Parathyroid adenoma (tissue), 2 donors: Measurements from ENCODE around the gene FECH.
A peak's percentile ranks its signal among the peaks of the same experiment; 100 is the strongest.

Experiments used
- H2AFZ ChIP-seq: fragments of 300-600 bp; sonication (generic); one replicate; pipeline ENCODE4 v1.7.0; 2017; ENCODE audit warnings: antibody characterized with exemption, mild to moderate bottlenecking
- H3K27ac ChIP-seq: fragments of 300-600 bp; sonication (generic); one replicate; pipeline ENCODE4 v1.7.0; 2017
- H3K27me3 ChIP-seq: fragments of 300-600 bp; sonication (generic); one replicate; pipeline ENCODE4 v1.7.0; 2017; ENCODE audit warnings: low read length; ENCODE audit not compliant: control insufficient read depth, insufficient read depth
- H3K36me3 ChIP-seq: fragments of 300-600 bp; sonication (generic); one replicate; pipeline ENCODE4 v1.7.0; 2017; ENCODE audit warnings: low read length; ENCODE audit not compliant: control insufficient read depth, insufficient read depth
- H3K4me1 ChIP-seq: fragments of 300-600 bp; sonication (generic); one replicate; pipeline ENCODE4 v1.7.0; 2017; ENCODE audit warnings: control low read depth
- H3K4me2 ChIP-seq: fragments of 300-600 bp; sonication (generic); one replicate; pipeline ENCODE4 v1.7.0; 2017; ENCODE audit warnings: low read length
- H3K4me3 ChIP-seq: fragments of 300-600 bp; sonication (generic); one replicate; pipeline ENCODE4 v1.7.0; 2017; ENCODE audit warnings: low read depth, low read length
- H3K79me2 ChIP-seq: fragments of 300-600 bp; sonication (generic); one replicate; pipeline ENCODE4 v1.7.0; 2017; ENCODE audit warnings: control low read depth
- H3K9ac ChIP-seq: fragments of 300-600 bp; sonication (generic); one replicate; pipeline ENCODE4 v1.7.0; 2017; ENCODE audit warnings: mild to moderate bottlenecking
- H3K9me3 ChIP-seq: fragments of 300-600 bp; sonication (generic); one replicate; pipeline ENCODE4 v1.7.0; 2017; ENCODE audit warnings: low read length; ENCODE audit not compliant: control insufficient read depth
- TF ChIP-seq, protein P1 (sequence below): fragments of 300-600 bp; sonication (generic); IDR thresholded peaks from one replicate; pipeline ENCODE4 v1.7.0; 2017; ENCODE audit warnings: antibody characterized with exemption, mild to moderate bottlenecking
- donor health status: primary hyperparathyroidism.

The FECH gene

DNA sequence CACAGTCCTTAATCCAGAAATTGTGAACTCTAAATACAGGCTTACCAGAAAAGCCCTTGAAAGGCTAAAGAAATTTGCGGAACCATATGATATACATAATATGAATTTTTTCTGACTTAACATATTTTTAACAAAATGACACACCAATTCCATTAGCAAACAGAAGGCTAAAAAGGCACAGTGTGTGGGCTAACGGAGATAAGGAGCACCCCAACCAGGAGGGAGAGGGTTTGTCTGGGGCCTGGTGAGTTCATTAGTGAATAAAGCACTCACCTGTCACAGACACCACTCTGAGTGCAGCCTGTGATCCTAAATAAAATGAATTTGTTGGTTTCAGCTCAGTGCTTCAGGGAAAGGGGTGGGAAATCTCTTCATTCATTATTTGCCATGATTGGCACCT is 2.7 kb upstream of the FECH start:
- peaks cover 5% of the 10 kb centered on the region for H3K4me1 ChIP-seq
- H3K9me3 ChIP-seq = no peaks in the 10 kb centered on the region
- TF ChIP-seq, protein P1, sequence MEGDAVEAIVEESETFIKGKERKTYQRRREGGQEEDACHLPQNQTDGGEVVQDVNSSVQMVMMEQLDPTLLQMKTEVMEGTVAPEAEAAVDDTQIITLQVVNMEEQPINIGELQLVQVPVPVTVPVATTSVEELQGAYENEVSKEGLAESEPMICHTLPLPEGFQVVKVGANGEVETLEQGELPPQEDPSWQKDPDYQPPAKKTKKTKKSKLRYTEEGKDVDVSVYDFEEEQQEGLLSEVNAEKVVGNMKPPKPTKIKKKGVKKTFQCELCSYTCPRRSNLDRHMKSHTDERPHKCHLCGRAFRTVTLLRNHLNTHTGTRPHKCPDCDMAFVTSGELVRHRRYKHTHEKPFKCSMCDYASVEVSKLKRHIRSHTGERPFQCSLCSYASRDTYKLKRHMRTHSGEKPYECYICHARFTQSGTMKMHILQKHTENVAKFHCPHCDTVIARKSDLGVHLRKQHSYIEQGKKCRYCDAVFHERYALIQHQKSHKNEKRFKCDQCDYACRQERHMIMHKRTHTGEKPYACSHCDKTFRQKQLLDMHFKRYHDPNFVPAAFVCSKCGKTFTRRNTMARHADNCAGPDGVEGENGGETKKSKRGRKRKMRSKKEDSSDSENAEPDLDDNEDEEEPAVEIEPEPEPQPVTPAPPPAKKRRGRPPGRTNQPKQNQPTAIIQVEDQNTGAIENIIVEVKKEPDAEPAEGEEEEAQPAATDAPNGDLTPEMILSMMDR = no peak
- peaks cover 5% of the 10 kb centered on the region for H3K79me2 ChIP-seq
- no peak overlapping the region for H3K27ac ChIP-seq
- H3K27me3 ChIP-seq = no peaks in the 10 kb centered on the region
- no peak overlapping the region for H3K9ac ChIP-seq
- H3K4me3 ChIP-seq = no peak overlapping the region
- H2AFZ ChIP-seq = no peak overlapping the region
- H3K36me3 ChIP-seq = no peaks in the 10 kb centered on the region
- no peak overlapping the region for H3K4me2 ChIP-seq

DNA sequence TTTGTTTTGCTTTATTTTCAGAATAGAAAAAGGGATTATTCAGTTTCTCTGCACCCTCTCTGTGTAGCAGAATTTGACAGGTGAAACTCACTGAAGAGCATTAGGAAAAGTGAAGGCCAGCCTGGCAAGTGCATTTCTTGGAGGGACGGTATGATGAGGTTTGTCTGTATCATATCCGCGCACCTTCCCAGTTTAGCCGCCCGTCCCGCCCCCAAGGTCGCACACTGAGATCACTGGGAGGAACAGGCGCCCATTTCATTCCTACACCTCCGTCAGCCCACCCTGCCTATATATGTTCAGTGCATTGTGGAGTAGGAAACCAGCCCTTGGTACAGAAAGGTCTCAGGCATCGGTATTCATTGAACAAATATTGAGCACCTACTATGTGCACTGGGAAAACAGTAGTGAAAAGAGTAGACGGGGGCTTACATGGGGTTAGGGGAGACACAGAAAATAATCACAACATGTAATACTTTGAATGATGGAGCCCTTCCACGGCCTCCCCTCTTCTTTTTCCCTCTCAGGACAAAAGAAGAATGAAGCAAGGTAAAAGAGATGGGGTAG is 678 bp upstream of the FECH start:
- Histone ChIP-seq H2AFZ (peak overlapping the region; percentile 99), H3K27ac (peak overlapping the region; percentile 80), H3K4me3 (peak overlapping the region; percentile 80), H3K36me3 (no peaks in the 10 kb centered on the region), H3K4me1 (peaks cover 5% of the 10 kb centered on the region), H3K9ac (no peak overlapping the region), H3K27me3 (no peaks in the 10 kb centered on the region), H3K9me3 (no peaks in the 10 kb centered on the region), H3K79me2 (peaks cover 8% of the 10 kb centered on the region), H3K4me2 (peak overlapping the region; percentile 87)
- TF ChIP-seq, protein P1 = no peak

DNA sequence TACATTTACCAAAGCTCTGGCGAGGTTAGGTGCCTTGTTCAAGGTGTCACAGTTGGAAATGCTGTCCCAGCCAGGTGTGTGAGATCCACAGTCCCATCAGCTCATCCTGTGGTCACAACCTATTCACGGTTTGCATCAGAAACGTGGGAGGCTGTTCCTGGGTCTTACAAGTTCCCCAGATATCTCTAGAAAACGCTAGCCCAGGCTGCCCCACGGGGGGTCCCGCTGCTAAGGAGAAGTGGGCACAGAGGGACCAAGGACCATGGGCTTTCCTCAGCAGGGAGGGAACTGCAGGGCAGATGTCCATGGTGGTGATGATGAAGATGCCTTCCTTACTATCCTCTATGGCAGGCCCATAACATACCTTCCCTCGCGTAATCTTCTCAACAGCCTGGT is 649 bp downstream of the FECH start:
- H3K27me3 ChIP-seq = no peaks in the 10 kb centered on the region
- H3K27ac ChIP-seq = peak overlapping the region; percentile 80
- peak overlapping the region; percentile 91 for H3K9ac ChIP-seq
- peak overlapping the region; percentile 99 for H2AFZ ChIP-seq
- peak overlapping the region; percentile 87 for H3K4me2 ChIP-seq
- H3K4me3 ChIP-seq = peak overlapping the region; percentile 80
- TF ChIP-seq, protein P1 = no peak
- H3K4me1 ChIP-seq = peaks cover 8% of the 10 kb centered on the region
- H3K9me3 ChIP-seq = no peaks in the 10 kb centered on the region
- peaks cover 12% of the 10 kb centered on the region for H3K79me2 ChIP-seq
- H3K36me3 ChIP-seq = no peaks in the 10 kb centered on the region

DNA sequence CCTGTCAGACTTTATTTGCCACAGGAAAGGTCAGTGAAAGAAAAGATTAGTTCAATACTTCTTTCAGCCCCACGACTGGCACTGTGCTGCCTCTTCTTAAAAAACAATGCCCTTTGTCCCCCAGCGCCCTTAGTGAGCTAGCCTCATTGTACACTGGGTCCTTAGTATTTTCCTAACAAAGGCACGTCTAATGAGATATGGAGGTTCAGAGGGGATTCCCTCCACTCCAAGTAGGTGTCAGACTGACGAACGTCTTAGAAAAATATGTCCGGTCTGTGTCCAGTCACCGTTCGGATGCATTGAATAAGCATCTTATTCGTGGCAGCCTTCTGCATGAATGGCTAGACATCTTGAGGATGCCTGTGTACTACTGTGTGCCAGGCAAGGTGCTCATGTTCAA is 1.1 kb downstream of the FECH start:
- H3K27ac ChIP-seq = no peak overlapping the region
- no peaks in the 10 kb centered on the region for H3K27me3 ChIP-seq
- H2AFZ ChIP-seq = peak overlapping the region; percentile 99
- H3K9me3 ChIP-seq = no peaks in the 10 kb centered on the region
- no peak overlapping the region for H3K9ac ChIP-seq
- TF ChIP-seq, protein P1 = no peak
- H3K4me1 ChIP-seq = peaks cover 8% of the 10 kb centered on the region
- H3K36me3 ChIP-seq = no peaks in the 10 kb centered on the region
- H3K4me3 ChIP-seq = peak overlapping the region; percentile 80
- peak overlapping the region; percentile 87 for H3K4me2 ChIP-seq
- H3K79me2 ChIP-seq = peaks cover 12% of the 10 kb centered on the region

DNA sequence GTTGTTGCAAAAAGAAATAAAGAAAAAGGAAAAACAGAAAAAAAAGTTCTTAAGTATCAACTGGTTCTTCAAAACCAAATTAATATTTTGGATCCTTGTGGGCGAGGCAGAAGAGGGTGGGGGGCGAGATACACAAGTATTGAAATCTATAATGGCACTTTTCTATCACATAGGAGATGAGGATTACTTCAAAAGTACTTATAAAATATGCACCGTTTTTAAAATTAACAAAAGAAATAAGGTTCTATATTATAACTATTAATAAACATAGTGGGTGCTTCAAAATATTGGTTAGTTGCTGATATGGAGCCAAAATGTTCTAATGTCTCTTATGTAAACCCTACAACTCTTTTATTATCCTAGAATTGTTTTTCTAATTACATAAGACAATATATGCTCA is 2.1 kb downstream of the FECH start:
- peaks cover 15% of the 10 kb centered on the region for H3K79me2 ChIP-seq
- H3K36me3 ChIP-seq = no peaks in the 10 kb centered on the region
- no peak overlapping the region for H3K4me3 ChIP-seq
- H3K9ac ChIP-seq = no peak overlapping the region
- no peak overlapping the region for H3K4me2 ChIP-seq
- H2AFZ ChIP-seq = no peak overlapping the region
- H3K4me1 ChIP-seq = peaks cover 8% of the 10 kb centered on the region
- H3K9me3 ChIP-seq = no peaks in the 10 kb centered on the region
- H3K27ac ChIP-seq = no peak overlapping the region
- TF ChIP-seq, protein P1 = no peak
- H3K27me3 ChIP-seq = no peaks in the 10 kb centered on the region
